ENCODE results near the gene DNAJB4.

GRCh38 chr1:78061825-78062523, 57.2 kb downstream of the DNAJB4 start:
- TF ChIP-seq POLR2A (IDR thresholded peaks at IDR 0.05) (no peak), CTCF (IDR thresholded peaks at IDR 0.05) (no peak)
